Posterior cingulate gyrus (tissue), 11 donors: ENCODE measurements around the gene CTBP1.
"Not testable (repeated sequence)": the region's sequence is repeated elsewhere in the genome, so short reads cannot be mapped to it uniquely, and the experiment has no call there.

Source experiments
- DNase-seq, 10 donors: peaks; one replicate each; pipeline versions ENCODE4 v3.0.0 to v3.0.0-alpha.2; 2020 to 2021; ENCODE audit warnings: mixed read lengths in 3 of 10
- intact Hi-C: fragments of 100-400 bp; cut with DNase I; formaldehyde crosslinking; loops from one replicate; pipeline ENCODE4 v1.15.1; 2023

The CTBP1 gene

DNA sequence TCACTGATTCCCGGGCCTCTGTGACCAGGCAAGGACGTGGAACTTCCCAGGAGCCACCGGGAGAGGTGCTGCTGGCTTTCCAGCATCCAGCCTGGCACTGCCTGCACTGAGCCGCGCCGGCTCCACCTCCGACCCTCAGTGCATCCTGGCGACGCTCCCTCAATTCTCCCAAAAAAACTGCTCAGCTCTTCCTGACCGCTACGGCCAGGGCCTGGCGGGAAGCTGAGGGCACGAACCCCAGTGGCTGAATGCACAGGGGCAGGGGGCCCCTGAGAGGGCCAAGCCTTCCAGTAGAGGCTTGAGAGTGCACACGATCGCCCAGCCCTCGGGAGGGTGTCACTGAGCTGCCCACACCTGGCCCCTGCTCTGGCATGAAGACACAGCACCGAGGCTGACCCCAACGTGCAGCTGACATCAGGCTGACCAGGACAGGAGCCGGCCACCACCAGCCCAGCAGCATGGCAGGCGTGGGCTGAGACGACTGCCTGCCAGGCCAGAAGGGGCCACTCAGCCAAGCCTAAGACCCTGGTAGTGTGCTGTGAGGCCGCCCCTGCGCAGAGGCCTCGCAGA lies 6.9 kb downstream of the CTBP1 start:
- intact Hi-C loops: no loop called here
- peak in 4 of 10 donors; percentile 4 to 83 (median 56) for DNase-seq

DNA sequence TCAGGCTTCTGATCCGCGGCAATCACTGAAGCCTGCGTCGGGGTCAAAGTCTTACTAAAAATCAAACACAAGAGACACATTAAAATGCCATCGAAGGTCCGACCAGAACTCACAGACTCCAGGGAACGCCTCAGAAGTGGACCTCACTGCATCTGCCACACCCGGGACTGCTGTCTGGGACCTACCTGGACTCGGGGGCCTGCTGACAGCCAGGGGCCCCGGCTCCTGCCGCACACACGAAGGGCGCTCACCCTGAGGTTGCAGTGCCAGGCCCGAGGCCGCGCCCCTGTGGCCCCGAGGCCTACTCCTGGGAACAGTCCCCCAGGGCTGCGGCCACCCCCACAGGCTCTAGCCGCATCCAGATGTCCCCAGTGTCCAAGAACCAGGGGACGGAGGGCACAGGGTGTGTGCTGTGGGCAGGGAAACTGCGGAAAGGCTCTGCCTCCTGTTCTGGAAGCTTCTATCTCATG lies 7.4 kb downstream of the CTBP1 start:
- peak in 3 of 10 donors; percentile 3 to 72 (median 6) for DNase-seq
- intact Hi-C loops: no loop called here

DNA sequence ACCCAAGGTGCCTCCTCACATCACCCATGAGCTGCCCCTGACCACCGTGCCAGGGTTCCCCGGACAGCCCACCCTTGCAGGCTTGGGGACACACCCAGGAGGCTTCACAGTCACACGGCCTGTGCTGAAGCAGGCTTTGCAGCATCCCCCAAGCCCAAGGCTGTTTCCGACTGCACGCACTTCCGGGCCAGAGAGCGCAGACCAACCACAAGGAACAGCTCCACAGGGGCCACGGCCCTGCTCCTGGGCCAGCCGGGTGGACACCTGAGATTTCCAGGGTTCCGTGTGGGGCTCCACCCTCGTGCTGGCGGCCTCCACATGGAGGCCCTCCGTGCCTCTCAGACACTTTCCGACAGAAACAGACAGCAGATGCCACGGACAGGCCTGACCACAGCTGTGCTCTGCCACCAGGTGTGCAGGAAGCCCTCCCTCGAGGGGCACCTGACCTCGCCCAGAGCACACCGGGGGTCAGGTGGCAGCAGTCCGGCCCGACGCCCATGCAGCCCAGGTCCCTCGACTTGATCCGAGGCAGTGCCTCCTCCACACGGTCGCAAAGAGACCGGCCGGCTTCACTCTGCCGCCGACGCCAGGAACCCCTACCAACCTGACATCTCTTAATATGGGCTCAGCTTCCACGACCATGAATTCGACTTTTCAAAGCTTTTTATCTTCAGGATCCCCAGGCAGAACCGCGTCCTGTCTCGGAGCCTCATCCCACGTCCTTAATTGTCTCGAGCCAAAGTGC lies 8.0 kb downstream of the CTBP1 start:
- intact Hi-C loops: no loop called here
- DNase-seq: peak in 7 of 10 donors; percentile 3 to 77 (median 12)

DNA sequence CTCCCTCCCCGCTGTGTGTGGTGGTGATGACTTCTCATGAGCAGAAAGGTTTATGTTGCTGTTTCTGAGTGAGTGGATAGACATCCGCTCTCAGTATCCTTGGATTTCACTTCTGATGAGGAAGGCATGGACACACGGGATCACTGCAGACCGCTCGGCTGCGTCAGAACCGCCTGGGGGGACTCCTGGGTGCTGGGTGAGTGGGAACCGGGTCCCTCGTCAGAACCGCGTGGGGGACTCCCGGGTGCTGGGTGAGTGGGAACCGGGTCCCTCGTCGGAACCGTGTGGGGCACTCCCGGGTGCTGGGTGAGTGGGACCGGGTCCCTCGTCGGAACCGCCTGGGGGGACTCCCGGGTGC lies 9.0 kb downstream of the CTBP1 start:
- intact Hi-C loops: no loop called here
- DNase-seq: peak in 5 of 10 donors; percentile 3 to 58 (median 39)

DNA sequence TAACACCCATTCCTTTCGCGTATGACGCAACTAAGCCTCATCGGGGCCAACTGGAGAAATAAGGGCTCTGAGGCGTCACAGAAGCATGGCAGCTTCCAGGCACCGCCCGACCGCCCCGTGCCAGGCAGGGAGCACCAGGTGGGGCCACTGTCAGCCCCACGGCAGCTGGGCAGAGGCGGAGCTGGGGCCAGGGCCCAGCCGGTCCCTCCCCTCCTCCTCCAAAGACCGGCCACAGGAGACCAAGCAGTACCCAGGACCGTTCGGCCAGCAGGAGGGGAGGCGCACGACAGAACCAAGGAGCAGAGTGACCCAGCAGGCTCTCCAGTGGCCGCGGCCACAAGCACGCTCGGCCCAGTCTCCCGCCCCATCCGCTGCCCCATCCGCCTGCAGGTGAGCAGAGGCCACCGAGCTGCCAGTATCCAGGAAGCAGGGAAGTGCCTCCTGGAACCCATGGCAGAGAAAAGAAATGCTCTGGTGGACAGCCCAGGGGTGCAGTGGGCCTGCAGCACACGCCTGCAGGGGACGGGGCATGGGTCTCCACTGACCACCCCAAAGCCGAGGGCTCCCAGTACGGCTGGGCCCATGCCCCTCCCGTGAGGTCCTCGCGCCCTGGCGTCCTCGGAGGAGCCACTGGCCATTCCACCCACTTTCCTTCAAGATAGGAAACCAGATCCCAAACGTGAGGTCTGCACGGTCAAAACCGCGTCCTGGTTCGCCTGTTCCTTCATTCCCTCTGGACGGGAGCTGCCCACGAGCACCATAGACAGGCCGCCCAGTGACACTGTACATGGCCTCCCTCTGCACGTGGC lies 9.6 kb downstream of the CTBP1 start:
- DNase-seq: peak in 8 of 10 donors; percentile 4 to 77 (median 14)
- intact Hi-C loops: no loop called here

DNA sequence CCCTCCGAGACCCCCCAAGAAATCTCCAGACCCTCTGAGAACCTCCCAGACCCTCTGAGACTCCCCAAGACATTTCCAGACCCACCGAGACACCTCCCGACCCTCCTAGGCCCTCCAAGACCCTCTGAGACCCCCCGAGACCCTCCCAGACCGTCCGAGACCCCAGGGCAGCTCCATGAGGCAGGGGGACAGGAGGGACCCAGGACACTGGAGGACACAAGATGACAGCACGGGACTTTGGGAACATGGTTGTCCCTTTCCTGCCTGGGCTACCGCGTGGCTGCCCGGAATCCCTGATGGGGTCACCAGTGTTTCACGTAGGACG lies 10.3 kb downstream of the CTBP1 start:
- intact Hi-C loops: no loop called here
- peak in 5 of 10 donors; percentile 1 to 49 (median 8) for DNase-seq

DNA sequence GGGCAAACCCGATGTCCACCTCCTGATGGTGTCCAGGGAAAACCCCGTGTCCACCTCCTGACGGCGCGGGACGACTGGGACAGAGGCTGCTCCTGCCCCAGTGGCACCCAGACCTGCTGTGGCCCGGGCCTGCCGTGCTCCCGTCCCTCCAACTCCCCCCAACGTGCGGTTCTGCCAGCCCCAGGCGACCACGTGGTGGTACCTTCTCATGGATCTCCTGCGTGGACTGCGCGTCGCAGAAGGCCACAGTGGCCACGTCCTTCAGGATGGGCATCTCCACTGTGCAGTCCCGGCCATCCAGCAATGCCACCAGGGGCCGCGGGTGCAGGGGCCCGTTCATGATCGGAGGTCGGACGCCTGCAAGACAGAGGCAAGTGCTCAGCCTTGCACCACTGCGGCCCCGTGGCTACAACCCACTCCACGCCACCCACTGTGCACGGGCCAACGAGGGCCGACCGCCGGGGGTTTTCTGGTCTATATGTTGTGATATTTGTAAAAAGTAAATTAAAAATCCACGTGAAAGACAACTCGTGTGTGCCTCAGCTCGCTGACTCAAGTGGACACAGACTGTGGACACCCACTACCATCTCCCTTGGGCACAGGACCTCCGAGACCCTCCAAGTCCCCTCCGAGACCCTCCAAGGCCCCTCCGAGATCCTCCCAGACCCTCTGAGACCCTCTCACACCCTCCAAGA lies 10.8 kb downstream of the CTBP1 start:
- DNase-seq: peak in 8 of 10 donors; percentile 4 to 85 (median 16)
- intact Hi-C loops: no loop called here

DNA sequence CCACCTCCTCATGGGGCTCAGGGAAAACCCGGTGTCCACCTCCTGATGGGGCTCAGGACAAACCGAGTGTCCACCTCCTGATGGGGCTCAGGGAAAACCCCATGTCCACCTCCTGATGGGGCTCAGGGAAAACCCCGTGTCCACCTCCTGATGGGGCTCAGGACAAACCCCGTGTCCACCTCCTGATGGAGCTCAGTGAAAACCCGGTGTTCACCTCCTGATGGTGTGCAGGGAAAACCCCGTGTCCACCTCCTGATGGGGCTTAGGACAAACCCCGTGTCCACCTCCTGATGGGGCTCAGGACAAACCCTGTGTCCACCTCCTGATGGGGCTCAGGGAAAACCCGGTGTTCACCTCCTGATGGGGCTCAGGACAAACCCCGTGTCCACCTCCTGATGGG lies 11.7 kb downstream of the CTBP1 start:
- intact Hi-C loops, DNase-seq: not testable (repeated sequence)

DNA sequence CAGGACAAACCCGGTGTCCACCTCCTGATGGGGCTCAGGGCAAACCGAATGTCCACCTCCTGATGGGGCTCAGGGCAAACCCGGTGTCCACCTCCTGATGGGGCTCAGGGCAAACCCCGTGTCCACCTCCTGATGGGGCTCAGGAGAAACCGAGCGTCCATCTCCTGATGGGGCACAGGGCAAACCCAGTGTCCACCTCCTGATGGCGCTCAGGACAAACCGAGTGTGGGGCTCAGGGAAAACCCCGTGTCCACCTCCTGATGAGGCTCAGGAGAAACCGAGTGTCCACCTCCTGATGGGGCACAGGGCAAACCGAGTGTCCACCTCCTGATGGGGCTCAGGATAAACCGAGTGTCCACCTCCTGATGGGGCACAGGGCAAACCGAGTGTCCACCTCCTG lies 12.1 kb downstream of the CTBP1 start:
- DNase-seq: peak in 4 of 10 donors; percentile 1 to 58 (median 34)

DNA sequence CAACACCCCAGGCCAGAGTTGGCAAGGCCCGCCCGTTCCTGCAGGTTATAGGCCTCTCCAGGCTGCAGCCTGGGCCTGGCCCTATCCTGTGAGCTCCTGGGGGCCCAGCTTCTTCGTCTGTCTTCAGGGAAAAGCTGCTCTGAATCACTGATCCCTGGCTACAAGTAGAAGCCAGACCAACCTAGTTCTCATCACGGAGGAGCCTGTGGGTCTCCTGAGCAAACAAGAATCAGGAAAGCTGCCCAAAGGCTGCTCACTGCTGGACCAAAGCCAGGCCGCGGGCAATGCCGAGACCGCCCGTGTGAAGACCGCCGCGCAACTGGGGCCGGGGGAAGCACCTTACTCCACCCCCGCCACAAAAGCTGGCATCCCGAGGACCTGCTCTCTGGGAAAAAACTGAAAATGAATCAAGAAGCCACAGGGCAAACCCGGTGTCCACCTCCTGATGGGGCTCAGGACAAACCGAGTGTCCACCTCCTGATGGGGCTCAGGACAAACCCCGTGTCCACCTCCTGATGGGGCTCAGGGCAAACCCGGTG lies 12.8 kb downstream of the CTBP1 start:
- intact Hi-C loops: no loop called here
- peak in 6 of 10 donors; percentile 4 to 69 (median 34) for DNase-seq

More for the DNA sequence above, 12.1 kb downstream of the CTBP1 start:
- intact Hi-C loops: not testable (repeated sequence)

DNA sequence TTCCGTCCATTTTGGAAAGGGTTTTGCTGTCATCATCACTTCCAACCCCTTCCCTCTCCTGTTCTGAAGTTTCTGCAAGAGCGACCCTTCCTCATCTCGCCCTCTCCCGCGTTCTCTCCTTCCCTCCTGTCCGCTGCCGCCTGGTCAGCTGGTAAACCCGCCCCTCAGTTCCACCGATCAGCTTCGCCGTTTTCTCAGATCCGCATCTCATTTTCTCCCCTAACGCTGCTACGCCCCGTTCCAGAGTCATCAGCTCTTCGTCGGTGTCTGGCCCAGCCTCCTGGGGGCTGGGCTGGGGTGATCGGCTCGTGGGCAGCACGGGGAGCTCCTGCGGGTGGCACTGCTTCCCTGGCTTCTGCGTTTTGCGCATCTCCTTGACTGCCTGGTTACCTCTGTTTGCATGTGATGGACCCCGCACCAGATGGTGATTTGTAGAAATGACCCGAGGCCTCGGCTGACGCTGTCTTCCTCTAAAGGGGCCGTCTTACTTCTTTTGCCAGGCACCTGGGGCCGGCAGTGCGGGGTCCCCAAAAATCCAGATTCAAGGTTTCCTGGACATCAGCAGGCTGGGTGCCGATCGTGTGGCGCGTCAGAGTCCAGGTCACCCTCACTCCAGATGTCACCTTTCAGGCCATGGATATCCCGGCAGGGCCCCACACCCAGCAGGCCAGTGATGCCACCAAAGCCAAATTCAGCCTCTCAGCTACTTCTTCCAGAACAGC lies 13.4 kb downstream of the CTBP1 start:
- peak in 7 of 10 donors; percentile 3 to 77 (median 24) for DNase-seq

DNA sequence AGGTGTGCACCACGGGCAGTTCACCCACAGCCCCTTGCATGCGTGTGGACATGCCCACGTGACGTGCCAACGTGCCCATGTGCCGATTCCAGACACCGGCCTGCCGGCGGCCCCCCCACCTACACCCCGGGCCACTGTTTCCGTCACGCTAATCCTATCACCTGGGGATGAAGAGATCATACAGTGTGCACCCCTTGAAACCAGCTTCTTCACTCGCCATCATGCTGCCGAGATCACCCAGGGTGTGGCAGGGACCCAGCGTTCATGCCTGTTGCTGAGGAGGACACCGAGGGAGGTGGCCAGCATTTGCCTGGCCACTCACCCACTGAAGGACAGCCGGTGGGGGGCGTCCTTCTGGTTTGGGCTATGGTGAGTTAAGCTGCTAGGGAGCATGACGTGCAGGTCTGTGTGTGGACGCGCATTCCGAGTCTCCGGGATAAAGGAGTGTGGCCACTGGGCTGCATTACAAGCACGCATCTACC lies 14.1 kb downstream of the CTBP1 start:
- intact Hi-C loops: no loop called here
- DNase-seq: peak in 6 of 10 donors; percentile 2 to 67 (median 36)

More for the DNA sequence above, 13.4 kb downstream of the CTBP1 start:
- intact Hi-C loops: no loop called here

DNA sequence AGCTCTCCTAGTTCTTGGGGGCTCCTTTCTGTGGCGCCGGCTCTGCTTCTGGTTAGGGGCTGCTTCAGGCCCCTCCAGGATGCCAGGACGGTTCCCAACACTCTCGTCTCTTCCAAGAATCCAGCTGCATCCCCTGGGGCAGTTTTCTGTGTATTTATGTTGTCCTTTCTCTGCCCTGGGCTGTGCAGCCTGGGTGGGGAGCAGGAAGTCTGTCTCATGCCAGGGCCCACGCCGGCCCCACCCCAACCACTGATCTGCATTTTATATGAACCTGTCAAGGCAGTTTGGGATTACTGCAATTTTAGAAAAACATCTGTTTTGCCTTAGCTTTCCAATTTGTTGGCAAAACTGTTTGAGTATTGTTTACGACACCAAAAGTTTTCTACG lies 14.6 kb downstream of the CTBP1 start:
- intact Hi-C loops: no loop called here

DNA sequence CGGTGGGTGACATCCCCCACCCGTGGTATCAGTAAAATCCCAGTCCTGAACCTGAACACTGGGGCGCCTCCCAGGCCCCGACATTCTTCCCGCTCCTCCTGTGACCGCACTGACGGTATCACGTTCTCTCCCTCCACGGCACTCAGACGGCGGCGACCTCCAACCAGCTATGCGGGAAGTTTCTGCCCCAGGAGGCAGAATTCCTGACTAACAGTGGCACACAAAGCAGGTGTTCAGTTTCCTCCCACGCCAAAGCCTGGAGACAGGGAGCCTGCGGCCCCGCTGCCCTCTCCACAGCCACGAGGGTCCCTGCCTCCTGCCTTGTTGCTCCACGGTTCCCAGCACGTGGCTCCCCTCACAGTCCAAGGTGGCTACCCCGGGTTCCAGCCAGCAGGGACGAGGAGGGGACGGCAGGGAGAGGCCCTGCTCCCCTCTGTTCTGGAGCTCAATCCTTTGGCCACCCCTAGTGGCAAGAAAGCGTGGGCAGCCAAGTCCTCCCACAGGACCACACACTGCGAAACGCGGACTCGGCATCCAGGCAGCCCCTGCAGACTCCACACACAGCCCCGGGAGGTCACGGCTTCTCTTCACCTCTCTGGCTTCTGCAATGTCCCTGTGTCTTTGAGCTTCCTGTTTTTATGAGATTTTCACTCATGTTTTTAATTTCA lies 15.2 kb downstream of the CTBP1 start:
- peak in 5 of 10 donors; percentile 19 to 79 (median 69) for DNase-seq

More for the DNA sequence above, 14.6 kb downstream of the CTBP1 start:
- DNase-seq: peak in 4 of 10 donors; percentile 4 to 67 (median 26)

DNA sequence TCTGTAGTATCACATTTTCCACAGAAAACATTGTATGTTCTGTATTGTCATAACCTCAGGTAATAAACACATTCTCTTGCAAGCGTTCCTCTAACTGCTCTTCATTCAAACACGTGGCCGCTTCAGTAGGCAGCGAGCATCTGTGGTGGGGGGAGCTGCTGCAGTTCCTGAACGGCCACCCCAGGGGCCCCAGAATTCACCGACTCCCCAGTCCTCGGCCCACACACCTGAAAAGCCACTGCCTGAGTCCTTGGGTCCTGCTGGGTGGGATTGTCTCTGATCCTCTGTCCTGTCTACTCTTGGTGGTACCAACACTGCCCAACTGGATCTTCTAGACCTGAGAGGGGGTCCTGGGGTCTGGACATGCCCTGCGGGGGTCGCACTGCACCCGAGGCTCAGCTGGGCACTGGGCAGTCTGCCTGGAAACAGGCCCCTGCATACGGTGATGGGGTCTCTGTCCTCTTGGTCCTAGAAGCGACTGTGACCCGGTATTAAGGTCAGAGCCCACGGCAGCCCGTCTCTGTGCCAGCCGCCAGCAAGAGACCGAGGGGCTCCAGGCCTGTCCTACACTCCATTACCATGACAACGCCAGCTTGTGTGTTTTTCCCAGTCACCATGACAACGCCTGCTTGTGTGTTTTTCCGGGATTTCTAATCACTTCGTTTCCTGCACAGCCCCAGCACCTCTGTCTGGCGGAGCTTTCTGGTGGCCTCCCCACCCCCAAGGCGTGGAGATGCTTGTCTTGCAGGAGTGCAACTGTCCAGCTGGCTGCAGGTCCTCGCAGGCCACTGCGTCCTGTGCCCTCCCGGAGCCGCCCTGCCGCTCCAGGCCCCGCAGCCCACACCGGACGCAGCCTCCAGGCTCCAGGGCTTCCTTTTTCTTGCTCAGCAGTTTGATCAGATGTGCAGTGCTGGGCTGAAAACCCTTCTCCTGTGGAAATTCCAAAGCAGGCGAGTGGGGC lies 16.0 kb downstream of the CTBP1 start:
- intact Hi-C loops: no loop called here
- DNase-seq: peak in 6 of 10 donors; percentile 17 to 92 (median 58)

More for the DNA sequence above, 15.2 kb downstream of the CTBP1 start:
- intact Hi-C loops: no loop called here

DNA sequence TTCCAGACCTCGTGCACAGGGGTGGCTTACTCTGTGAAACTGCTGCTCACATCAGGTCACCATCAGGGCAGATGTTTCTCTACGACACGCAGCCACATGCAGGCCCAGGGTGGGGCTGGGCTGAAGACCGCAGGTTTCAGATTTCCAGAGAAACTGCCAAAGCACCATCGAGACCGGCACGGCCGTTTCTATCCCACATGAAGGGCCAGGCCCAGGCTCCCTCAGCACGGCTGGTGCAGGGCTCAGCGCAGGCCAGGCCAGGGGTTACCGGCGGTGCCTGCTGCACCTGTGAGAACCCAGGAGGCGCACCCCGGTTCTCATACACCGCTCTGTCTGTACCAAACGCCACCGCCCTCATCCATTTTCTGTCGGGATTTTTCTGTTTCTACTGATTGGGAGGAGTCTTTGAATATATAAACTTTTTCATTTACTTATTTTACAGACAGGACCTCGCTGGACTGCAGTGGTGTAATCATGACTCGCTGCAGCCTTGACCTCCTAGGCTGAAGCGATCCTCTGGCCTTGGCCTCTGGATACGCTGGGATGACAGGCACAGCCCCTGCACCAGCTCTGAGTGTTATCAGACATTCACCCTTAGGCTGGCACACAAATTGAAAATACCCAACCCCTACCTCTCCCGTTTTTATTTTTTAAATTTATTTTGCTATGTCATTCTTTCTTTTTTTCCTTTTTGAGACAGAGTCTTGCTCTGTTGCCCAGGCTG lies 17.1 kb downstream of the CTBP1 start:
- intact Hi-C loops: no loop called here
- peak in 2 of 10 donors; percentile 12 to 13 for DNase-seq
